Panc1 (cell line): Measurements from ENCODE around the gene OR2V2. TPM values are rescaled to one million over a fixed set of nuclear protein-coding genes. Genes with fewer than 3 reads are reported as not detected.
"Not testable (repeated sequence)": the region's sequence is repeated elsewhere in the genome, so short reads cannot be mapped to it uniquely, and the experiment has no call there.

Source experiments
- ATAC-seq: fragments of 200-7000 bp; cut with Tn5 transposase; 2 replicates; pipeline ENCODE4 v1.9.1; 2020; ENCODE audit warnings: mild to moderate bottlenecking, moderate library complexity
- BruUV-seq: library from RNA; stranded (reverse); fragments of 400-500 nt; replicated peaks from 2 replicates; lab custom pipeline; 2021; lab: Mats Ljungman, UMichigan
- CTCF ChIA-PET: fragments of 300-600 bp; sonication (Branson Sonifier 250); formaldehyde crosslinking; loops from one replicate; lab custom pipeline; 2022; ENCODE audit warnings: antibody characterized with exemption; lab: Charles Lee
- POLR2A ChIA-PET: fragments of 300-600 bp; sonication (Branson Sonifier 250); formaldehyde crosslinking; loops from one replicate; lab custom pipeline; 2022; ENCODE audit warnings: antibody characterized with exemption; lab: Charles Lee
- DNase-seq: peaks from one replicate; pipeline ENCODE4 v3.0.0-alpha.2; 2010; ENCODE audit warnings: low read depth, low spot score
- H3K27ac ChIP-seq: 2 replicates; pipeline ENCODE4 v1.5.1; 2011; ENCODE audit warnings: mild to moderate bottlenecking, low read length, inconsistent platforms
- H3K27me3 ChIP-seq: fragments of 200-500 bp; sonication (Bioruptor generic); 2 replicates; pipeline ENCODE4 v1.6.0; 2014; ENCODE audit warnings: low read length, inconsistent platforms; ENCODE audit not compliant: control insufficient read depth, insufficient read depth
- H3K36me3 ChIP-seq: fragments of 200-500 bp; sonication (Bioruptor generic); 2 replicates; pipeline ENCODE4 v1.5.1; 2014; ENCODE audit warnings: inconsistent platforms, mild to moderate bottlenecking, low read length, moderate library complexity; ENCODE audit not compliant: control insufficient read depth, insufficient read depth
- H3K4me1 ChIP-seq: 2 replicates; pipeline ENCODE4 v1.5.1; 2011; ENCODE audit warnings: inconsistent platforms, mild to moderate bottlenecking, low read length, moderate library complexity; ENCODE audit not compliant: control insufficient read depth, insufficient read depth
- H3K4me3 ChIP-seq, 2 experiments: 2 replicates each; pipeline ENCODE4 v1.5.1; 2011 to 2012; ENCODE audit warnings: low read depth in 2 of 2, low read length in 2 of 2, mild to moderate bottlenecking in 2 of 2, inconsistent platforms in 1 of 2, moderate library complexity in 1 of 2
- H3K9me3 ChIP-seq: fragments of 200-500 bp; sonication (Bioruptor generic); 2 replicates; pipeline ENCODE4 v1.5.1; 2014; ENCODE audit warnings: low read depth, mild to moderate bottlenecking, inconsistent platforms, low read length, moderate library complexity; ENCODE audit not compliant: control insufficient read depth, insufficient read depth
- POLR2AphosphoS5 ChIP-seq: IDR thresholded peaks from 2 replicates; pipeline ENCODE4 v1.6.1; 2012; ENCODE audit warnings: mild to moderate bottlenecking, low read depth, low read length, moderate library complexity
- SIN3A ChIP-seq: IDR thresholded peaks from 2 replicates; pipeline ENCODE4 v1.6.1; 2012; ENCODE audit warnings: low read depth, mild to moderate bottlenecking, low read length, moderate library complexity, borderline replicate concordance; ENCODE audit not compliant: insufficient read depth
- TCF7L2 ChIP-seq: IDR thresholded peaks from 2 replicates; pipeline ENCODE4 v1.6.1; 2011; ENCODE audit warnings: mild to moderate bottlenecking, low read depth, low read length, inconsistent platforms
- in situ Hi-C: cut with HindIII; loops from 2 replicates; pipeline ENCODE4 v1.10.0; 2016; ENCODE audit warnings: low sequenced_read_pairs, low pct_unique_long_range_greater_than_20kb
- intact Hi-C: fragments of 100-400 bp; cut with micrococcal nuclease; formaldehyde crosslinking; loops from one replicate; pipeline ENCODE4 v1.10.0; 2022; ENCODE audit not compliant: unreplicated experiment
- total RNA-seq: library from RNA; stranded (reverse); gene quantifications from one replicate; pipeline ENCODE4 v1.2.1, GENCODE V29; 2021; ENCODE audit not compliant: unreplicated experiment
- TF ChIP-seq, protein P1 (sequence below): fragments of 450-650 bp; IDR thresholded peaks from 2 replicates; pipeline ENCODE4 v1.5.1; 2017; ENCODE audit warnings: mild to moderate bottlenecking
- TF ChIP-seq, protein P2 (sequence below), 2 experiments: IDR thresholded peaks; 2 replicates each; pipeline ENCODE4 v1.6.1; 2011 to 2012; ENCODE audit warnings: low read depth in 2 of 2, control low read depth in 1 of 2, low read length in 1 of 2, mild to moderate bottlenecking in 1 of 2, moderate library complexity in 1 of 2; ENCODE audit not compliant: insufficient read depth in 1 of 2

OR2V2 gene
- total RNA-seq, 1 experiment from 2014 or later: not detected

DNA sequence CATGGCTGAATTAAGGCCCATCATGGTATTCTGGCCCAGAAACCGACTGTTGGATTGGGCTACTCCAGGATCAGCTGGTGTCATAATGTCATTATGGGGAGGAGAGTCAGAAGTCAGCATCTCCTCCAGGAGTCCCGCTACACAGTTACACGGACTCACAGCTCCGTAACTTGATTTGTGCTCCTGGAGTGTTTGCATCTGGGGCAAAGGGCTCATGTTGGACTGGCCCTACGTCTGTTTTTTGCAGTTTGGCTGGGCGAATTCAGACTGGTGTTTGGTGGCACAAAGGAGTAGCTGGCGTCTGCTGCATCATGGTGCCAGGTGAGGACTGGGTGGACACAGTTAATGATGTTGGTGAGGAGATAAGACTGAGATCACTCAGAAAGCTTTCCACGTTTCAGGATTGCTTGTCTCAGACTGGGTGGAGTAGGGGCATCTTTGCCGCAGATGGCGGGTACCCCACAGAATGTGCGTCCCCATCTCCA is 47.7 kb upstream of the OR2V2 start:
- peak overlapping the region; percentile 77 for H3K27ac ChIP-seq
- no TSS peak for BruUV-seq
- DNase-seq: no peak
- ChIA-PET CTCF (interaction anchor here (1.2 kb wide), 1 partner anchor 230 kb away, joined by 3 read pairs; no protein-coding TSS in a partner anchor), POLR2A (no interaction called here)
- peaks cover 4% of the 10 kb centered on the region for H3K4me1 ChIP-seq
- peak overlapping the region in 1 of 2 experiments; percentile 29; a peak in 1 of 4 replicates for H3K4me3 ChIP-seq
- H3K9me3 ChIP-seq: no peaks in the 10 kb centered on the region
- ATAC-seq: no peak
- TF ChIP-seq, protein P1, sequence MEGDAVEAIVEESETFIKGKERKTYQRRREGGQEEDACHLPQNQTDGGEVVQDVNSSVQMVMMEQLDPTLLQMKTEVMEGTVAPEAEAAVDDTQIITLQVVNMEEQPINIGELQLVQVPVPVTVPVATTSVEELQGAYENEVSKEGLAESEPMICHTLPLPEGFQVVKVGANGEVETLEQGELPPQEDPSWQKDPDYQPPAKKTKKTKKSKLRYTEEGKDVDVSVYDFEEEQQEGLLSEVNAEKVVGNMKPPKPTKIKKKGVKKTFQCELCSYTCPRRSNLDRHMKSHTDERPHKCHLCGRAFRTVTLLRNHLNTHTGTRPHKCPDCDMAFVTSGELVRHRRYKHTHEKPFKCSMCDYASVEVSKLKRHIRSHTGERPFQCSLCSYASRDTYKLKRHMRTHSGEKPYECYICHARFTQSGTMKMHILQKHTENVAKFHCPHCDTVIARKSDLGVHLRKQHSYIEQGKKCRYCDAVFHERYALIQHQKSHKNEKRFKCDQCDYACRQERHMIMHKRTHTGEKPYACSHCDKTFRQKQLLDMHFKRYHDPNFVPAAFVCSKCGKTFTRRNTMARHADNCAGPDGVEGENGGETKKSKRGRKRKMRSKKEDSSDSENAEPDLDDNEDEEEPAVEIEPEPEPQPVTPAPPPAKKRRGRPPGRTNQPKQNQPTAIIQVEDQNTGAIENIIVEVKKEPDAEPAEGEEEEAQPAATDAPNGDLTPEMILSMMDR: no peak
- TF ChIP-seq, protein P2, sequence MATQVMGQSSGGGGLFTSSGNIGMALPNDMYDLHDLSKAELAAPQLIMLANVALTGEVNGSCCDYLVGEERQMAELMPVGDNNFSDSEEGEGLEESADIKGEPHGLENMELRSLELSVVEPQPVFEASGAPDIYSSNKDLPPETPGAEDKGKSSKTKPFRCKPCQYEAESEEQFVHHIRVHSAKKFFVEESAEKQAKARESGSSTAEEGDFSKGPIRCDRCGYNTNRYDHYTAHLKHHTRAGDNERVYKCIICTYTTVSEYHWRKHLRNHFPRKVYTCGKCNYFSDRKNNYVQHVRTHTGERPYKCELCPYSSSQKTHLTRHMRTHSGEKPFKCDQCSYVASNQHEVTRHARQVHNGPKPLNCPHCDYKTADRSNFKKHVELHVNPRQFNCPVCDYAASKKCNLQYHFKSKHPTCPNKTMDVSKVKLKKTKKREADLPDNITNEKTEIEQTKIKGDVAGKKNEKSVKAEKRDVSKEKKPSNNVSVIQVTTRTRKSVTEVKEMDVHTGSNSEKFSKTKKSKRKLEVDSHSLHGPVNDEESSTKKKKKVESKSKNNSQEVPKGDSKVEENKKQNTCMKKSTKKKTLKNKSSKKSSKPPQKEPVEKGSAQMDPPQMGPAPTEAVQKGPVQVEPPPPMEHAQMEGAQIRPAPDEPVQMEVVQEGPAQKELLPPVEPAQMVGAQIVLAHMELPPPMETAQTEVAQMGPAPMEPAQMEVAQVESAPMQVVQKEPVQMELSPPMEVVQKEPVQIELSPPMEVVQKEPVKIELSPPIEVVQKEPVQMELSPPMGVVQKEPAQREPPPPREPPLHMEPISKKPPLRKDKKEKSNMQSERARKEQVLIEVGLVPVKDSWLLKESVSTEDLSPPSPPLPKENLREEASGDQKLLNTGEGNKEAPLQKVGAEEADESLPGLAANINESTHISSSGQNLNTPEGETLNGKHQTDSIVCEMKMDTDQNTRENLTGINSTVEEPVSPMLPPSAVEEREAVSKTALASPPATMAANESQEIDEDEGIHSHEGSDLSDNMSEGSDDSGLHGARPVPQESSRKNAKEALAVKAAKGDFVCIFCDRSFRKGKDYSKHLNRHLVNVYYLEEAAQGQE (IDR thresholded peaks at IDR 0.05; ENCODE audit: insufficient read depth in 1 of 2, low read depth in 2 of 2, low read length in 1 of 2): no peak
- TF ChIP-seq SIN3A (no peak), POLR2AphosphoS5 (no peak), TCF7L2 (no peak)
- in situ Hi-C loops: no loop called here
- no peaks in the 10 kb centered on the region for H3K36me3 ChIP-seq
- H3K27me3 ChIP-seq: no peaks in the 10 kb centered on the region
- intact Hi-C loops: loop anchor here (10.0 kb wide), 1 partner anchor 55 kb away; no protein-coding TSS in a partner anchor

DNA sequence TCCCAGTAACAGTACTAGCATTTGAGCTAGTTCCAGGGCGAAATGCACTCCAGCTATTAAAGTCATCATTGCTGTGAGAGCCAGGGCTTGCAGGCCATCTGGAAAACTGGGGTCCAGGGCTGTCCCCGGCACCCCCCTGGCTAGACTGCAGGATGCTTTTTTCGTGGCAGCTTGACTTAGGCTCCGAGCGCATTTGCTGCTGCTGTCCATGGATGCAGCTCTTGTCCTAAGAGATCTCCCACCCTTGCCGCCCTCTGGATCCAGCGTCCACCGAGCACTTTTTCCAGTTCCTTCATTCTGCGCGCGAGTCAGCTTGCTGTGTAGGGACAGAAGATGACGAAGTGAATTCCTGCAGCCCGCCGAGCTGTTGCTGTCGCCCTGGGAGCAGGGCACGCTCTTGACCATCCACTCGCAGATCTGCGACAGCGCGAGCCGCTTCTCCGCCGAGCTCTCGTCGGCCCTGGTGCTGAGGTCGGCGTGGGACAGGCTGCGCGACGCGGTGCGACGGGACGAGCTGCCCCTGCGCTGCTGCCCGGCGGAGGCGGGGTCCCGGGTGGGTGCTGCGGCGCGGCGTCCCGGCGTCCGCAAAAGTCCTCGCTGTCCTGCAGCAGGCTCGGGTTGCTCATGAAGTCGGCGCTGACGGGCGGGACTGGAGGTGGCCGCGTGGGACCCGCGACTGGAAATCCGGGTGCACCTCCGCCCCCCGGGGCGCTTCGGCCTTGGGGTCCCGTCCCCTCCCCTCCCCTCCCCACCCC is 47.1 kb upstream of the OR2V2 start:
- no peaks in the 10 kb centered on the region for H3K9me3 ChIP-seq
- POLR2A ChIA-PET: no interaction called here
- peak overlapping the region; percentile 77 for H3K27ac ChIP-seq
- ATAC-seq (no peak), DNase-seq (no peak)
- CTCF ChIA-PET: interaction anchor here (1.2 kb wide), 1 partner anchor 231 kb away, joined by 3 read pairs; no protein-coding TSS in a partner anchor
- H3K4me3 ChIP-seq: peak overlapping the region; percentile 24 to 29; a peak in 3 of 4 replicates
- in situ Hi-C loops (no loop called here), intact Hi-C loops (loop anchor here (10.0 kb wide), 1 partner anchor 55 kb away; no protein-coding TSS in a partner anchor)
- BruUV-seq: no TSS peak
- H3K36me3 ChIP-seq: no peaks in the 10 kb centered on the region
- peaks cover 4% of the 10 kb centered on the region for H3K4me1 ChIP-seq
- H3K27me3 ChIP-seq: no peaks in the 10 kb centered on the region
- TF ChIP-seq, protein P2 (IDR thresholded peaks at IDR 0.05; ENCODE audit: insufficient read depth in 1 of 2, low read depth in 2 of 2, low read length in 1 of 2): no peak
- TF ChIP-seq, protein P1: no peak
- no peak for TF ChIP-seq POLR2AphosphoS5
- TF ChIP-seq SIN3A: no peak
- TF ChIP-seq TCF7L2: no peak

DNA sequence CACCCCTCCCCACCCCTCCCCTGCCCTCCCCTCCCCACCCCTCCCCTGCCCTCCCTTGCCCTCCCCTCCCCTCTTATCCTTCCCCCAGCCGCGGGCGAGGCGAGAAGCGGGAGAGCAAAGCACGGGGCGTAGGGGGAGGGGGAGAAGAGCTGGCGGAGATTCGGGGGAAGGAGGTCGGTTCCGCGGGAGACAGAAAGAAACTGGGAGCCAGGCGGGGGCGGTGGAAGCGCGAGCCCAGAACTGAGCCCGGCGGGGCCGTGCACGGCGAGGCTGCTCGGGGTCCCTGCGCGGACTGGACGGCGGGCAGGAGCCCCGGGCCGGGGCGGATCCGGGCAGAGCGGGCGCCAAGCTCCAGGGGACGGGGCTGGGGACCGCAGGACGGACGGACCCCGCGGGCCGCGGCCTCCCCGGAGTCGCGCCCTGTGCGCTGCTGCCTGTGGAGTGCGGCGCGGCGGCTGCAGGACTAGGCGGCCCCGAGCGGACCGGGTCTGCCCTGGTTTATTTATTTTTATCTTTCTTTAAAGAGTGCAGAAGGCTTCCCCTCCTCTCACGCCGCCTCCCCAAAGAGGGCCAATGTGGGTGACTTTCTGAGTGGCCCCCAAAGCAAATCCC is 46.2 kb upstream of the OR2V2 start:
- CTCF ChIA-PET: not testable (repeated sequence)

More for the DNA sequence above, 46.2 kb upstream of the OR2V2 start:
- H3K36me3 ChIP-seq, H3K9me3 ChIP-seq, POLR2A ChIA-PET, in situ Hi-C loops, H3K27me3 ChIP-seq, DNase-seq, H3K27ac ChIP-seq, BruUV-seq: not testable (repeated sequence)
- Histone ChIP-seq H3K4me1 (peaks cover 11% of the 10 kb centered on the region), H3K4me3 (peak overlapping the region; percentile 15 to 24; a peak in 2 of 4 replicates)
- peak; percentile 1; the same call in 1 of the 2 replicates for ATAC-seq
- intact Hi-C loops: loop anchor here (10.0 kb wide), 1 partner anchor 54 kb away; no protein-coding TSS in a partner anchor
